ENCODE results near the gene JADE2. TPM values are rescaled to one million over a fixed set of nuclear protein-coding genes. Genes with fewer than 3 reads are reported as not detected.
"Not testable (repeated sequence)": the region's sequence is repeated elsewhere in the genome, so short reads cannot be mapped to it uniquely, and the experiment has no call there.

JADE2 gene
- total and polyA plus RNA-seq, 8 donors, result 6.2 to 109 (median 26.4) TPM

DNA sequence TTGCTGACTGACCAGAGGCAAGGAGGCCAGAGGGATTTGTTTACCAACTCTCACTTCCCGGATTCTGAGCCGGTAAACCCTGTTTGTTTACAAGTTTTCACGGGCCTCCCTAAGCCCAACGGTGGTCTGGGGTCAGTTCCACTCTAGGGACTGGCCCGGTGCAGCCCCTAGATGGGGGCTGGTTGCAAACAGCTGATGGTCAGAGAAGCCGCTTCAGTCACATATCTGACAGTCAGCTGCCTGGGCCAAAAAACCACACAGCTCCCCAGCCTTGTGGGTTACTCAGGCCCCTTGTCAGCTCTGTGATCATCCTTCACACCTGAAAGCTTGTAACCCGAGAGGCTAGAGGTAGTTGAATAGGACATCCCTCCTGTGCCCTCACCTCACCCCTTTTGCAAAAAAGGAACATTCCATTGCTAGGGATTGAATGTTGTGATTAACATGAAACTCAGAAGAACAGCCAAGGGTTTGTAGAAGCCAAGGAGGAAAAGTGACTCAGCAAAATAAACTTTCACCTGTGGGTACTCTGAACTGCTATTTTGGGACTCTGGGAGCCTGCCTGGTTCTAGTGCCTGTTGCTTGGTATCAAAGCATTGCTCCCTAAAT, 66.8 kb downstream of the JADE2 start:
- intact Hi-C loops (cut with DNase I; ENCODE audit: low total_unique reads), result loop anchor here (10.0 kb wide), 1 partner anchor 407 kb away; no protein-coding TSS in a partner anchor
- DNase-seq, result peak in 1 of 2 donors; percentile 60
- Histone ChIP-seq H3K36me3 (no peaks in the 10 kb centered on the region), H3K27me3 (no peaks in the 10 kb centered on the region), H3K4me1 (peaks cover 0 to 18% (median 16%) of the 10 kb centered on the region in 4 donors), H3K4me3 (no peak overlapping the region), H3K27ac (peak overlapping the region; percentile 26 to 76 (median 46)), H3K9me3 (no peaks in the 10 kb centered on the region)
- WGBS, 5 donors, result 22 to 47% (median 33%) methylated on average over 2 to 7 of the region's 7 CpGs
- TF ChIP-seq, protein P1, sequence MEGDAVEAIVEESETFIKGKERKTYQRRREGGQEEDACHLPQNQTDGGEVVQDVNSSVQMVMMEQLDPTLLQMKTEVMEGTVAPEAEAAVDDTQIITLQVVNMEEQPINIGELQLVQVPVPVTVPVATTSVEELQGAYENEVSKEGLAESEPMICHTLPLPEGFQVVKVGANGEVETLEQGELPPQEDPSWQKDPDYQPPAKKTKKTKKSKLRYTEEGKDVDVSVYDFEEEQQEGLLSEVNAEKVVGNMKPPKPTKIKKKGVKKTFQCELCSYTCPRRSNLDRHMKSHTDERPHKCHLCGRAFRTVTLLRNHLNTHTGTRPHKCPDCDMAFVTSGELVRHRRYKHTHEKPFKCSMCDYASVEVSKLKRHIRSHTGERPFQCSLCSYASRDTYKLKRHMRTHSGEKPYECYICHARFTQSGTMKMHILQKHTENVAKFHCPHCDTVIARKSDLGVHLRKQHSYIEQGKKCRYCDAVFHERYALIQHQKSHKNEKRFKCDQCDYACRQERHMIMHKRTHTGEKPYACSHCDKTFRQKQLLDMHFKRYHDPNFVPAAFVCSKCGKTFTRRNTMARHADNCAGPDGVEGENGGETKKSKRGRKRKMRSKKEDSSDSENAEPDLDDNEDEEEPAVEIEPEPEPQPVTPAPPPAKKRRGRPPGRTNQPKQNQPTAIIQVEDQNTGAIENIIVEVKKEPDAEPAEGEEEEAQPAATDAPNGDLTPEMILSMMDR (IDR thresholded peaks at IDR 0.05), result no peak
- TF ChIP-seq EP300 (IDR thresholded peaks at IDR 0.05), result no peak
- TF ChIP-seq POLR2A (IDR thresholded peaks at IDR 0.05), result no peak
- TF ChIP-seq POLR2AphosphoS5 (IDR thresholded peaks at IDR 0.05), result no peak

DNA sequence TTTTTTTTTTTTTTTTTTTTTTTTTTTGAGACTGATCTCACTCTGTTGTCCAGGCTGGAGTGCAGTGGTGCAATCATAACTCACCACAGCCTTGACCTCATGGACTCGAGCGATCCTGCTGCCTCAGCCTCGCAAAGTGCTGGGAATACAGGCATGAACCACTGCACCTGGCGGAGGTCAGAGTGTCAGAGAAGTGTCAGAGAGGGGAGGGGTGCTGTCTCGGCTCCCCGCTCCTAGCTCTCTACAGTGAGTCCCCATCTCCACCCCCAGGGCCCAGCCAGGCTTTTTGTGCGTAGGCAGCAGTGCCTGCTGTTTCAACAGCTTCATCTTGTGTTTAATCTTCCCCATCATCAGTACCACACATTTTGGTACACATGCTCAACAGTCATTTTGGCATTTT, 68.9 kb downstream of the JADE2 start:
- no peak for DNase-seq
- H3K27me3 ChIP-seq, result no peaks in the 10 kb centered on the region
- H3K4me3 ChIP-seq, result no peak overlapping the region
- no peak overlapping the region for H3K27ac ChIP-seq
- 84 to 93% (median 91%) methylated on average over 7 of the region's 7 CpGs for WGBS, 5 donors
- H3K9me3 ChIP-seq, result no peaks in the 10 kb centered on the region
- TF ChIP-seq POLR2AphosphoS5 (IDR thresholded peaks at IDR 0.05), result no peak
- TF ChIP-seq EP300 (IDR thresholded peaks at IDR 0.05), result no peak
- TF ChIP-seq, protein P1 (IDR thresholded peaks at IDR 0.05), result no peak
- TF ChIP-seq POLR2A (IDR thresholded peaks at IDR 0.05), result no peak
- no peaks in the 10 kb centered on the region for H3K36me3 ChIP-seq
- intact Hi-C loops (cut with DNase I; ENCODE audit: low total_unique reads), result loop anchor here (10.0 kb wide), 1 partner anchor 410 kb away; no protein-coding TSS in a partner anchor
- peaks cover 0 to 18% (median 16%) of the 10 kb centered on the region in 4 donors for H3K4me1 ChIP-seq

DNA sequence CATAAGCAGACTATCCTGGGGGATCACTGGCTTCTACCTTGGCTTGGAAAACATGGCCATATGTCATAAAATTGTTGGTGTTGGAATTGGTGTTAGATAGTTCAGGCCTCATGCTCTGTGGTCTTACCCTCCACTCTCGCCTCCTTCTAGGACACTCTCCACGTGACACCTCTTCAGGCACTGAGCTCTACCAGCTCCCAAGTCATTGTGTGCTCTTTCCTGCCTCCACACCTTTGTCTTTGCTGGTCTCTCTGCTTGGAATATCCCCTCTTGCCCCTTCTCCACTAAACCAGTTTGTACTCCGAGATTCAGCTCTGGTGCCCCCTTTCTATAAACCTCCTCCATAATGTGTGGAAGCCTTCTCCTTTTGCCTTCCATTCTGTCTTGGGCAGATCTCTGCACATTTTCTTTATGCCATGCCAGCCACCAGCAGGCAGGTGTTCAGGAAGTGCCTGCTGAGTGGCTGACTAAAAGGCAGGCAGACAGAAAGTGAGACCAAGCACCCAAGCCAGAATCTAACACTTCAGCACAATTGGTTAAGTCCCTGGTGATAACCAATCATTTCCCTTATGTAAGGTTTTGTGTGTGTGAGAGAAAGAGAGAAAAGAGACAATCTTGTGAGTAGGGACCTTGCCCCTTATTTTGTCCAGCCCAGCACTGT, 69.5 kb downstream of the JADE2 start:
- intact Hi-C loops (cut with DNase I; ENCODE audit: low total_unique reads), result loop anchor here (10.0 kb wide), 1 partner anchor 410 kb away; no protein-coding TSS in a partner anchor
- Histone ChIP-seq H3K27ac (no peak overlapping the region), H3K4me3 (no peak overlapping the region), H3K4me1 (peaks cover 0 to 18% (median 16%) of the 10 kb centered on the region in 4 donors), H3K9me3 (no peaks in the 10 kb centered on the region), H3K27me3 (no peaks in the 10 kb centered on the region), H3K36me3 (no peaks in the 10 kb centered on the region)
- TF ChIP-seq POLR2AphosphoS5 (IDR thresholded peaks at IDR 0.05) (no peak), EP300 (IDR thresholded peaks at IDR 0.05) (no peak), POLR2A (IDR thresholded peaks at IDR 0.05) (no peak)
- TF ChIP-seq, protein P1 (IDR thresholded peaks at IDR 0.05), result no peak
- DNase-seq, result no peak
- 88 to 94% (median 91%) methylated on average over 3 of the region's 3 CpGs for WGBS, 5 donors

DNA sequence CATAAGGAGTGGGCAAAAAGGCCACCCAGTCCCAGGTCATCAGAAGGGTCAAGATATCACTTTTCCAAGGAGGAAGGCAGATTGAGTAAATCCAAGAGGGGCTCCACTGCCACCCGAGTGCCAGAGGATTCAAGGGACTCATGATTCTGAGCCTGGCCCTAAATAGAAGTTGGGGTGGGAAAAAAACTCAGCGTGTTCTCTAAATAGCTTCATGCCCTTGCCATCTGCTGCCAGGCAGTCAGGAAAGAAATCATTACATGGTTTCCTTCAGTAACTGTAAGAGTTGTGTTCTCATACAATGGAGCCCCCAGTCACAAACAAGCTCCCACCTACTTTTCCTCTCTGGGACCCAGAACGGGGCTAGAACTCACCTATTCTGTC, 70.0 kb downstream of the JADE2 start:
- intact Hi-C loops (cut with DNase I; ENCODE audit: low total_unique reads), result loop anchor here (10.0 kb wide), 1 partner anchor 411 kb away; no protein-coding TSS in a partner anchor
- WGBS, 5 donors, result 63 to 74% (median 69%) methylated on average over 3 of the region's 3 CpGs
- no peak for TF ChIP-seq EP300 (IDR thresholded peaks at IDR 0.05)
- TF ChIP-seq, protein P1 (IDR thresholded peaks at IDR 0.05), result no peak
- TF ChIP-seq POLR2AphosphoS5 (IDR thresholded peaks at IDR 0.05), result no peak
- no peak for TF ChIP-seq POLR2A (IDR thresholded peaks at IDR 0.05)

DNA sequence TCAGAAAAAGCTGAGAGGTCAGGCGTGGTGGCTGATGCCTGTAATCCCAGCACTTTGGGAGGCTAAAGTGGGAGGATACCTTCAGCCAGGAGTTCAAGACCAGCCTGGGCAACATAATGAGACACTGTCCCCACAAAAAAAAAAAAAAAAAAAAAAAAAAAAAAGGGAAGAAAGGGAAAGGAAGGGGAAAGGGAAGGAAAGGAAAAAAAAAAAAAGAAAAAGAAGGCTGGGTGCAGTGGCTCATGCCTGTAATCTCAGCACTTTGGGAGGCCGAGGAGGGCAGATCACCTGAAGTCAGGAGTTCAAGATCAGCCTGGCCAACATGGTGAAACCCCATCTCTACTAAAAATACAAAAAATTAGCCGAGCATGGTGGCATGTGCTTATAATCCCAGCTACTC, 74.3 kb downstream of the JADE2 start:
- intact Hi-C loops (cut with DNase I; ENCODE audit: low total_unique reads), result loop anchor here (10.0 kb wide), 1 partner anchor 415 kb away; no protein-coding TSS in a partner anchor
- not testable (repeated sequence) for H3K27me3 ChIP-seq, H3K4me1 ChIP-seq, H3K27ac ChIP-seq, DNase-seq, H3K4me3 ChIP-seq, H3K9me3 ChIP-seq
- 95 to 99% (median 98%) methylated on average over 3 of the region's 3 CpGs for WGBS, 5 donors
- H3K36me3 ChIP-seq, result peaks cover 11 to 42% (median 33%) of the 10 kb centered on the region in 4 donors

More for the DNA sequence above, 70.0 kb downstream of the JADE2 start:
- Histone ChIP-seq H3K9me3 (no peaks in the 10 kb centered on the region), H3K36me3 (peaks cover 0 to 1% (median 0%) of the 10 kb centered on the region in 4 donors), H3K4me3 (no peak overlapping the region), H3K4me1 (peaks cover 0 to 18% (median 16%) of the 10 kb centered on the region in 4 donors), H3K27ac (no peak overlapping the region), H3K27me3 (no peaks in the 10 kb centered on the region)
- no peak for DNase-seq

Data from stomach (tissue), 9 donors.